Upper lobe of right lung (tissue), 1 donor: Measurements from ENCODE around the gene NFIC. TPM values are rescaled to one million over a fixed set of nuclear protein-coding genes. Genes with fewer than 3 reads are reported as not detected.
A peak's percentile ranks its signal among the peaks of the same experiment; 100 is the strongest.

Experiments
- ATAC-seq: fragments of 200-7000 bp; cut with Tn5 transposase; one replicate; pipeline ENCODE4 v1.9.1; 2020; ENCODE audit warnings: mild to moderate bottlenecking, moderate library complexity
- DNase-seq: peaks from one replicate; pipeline ENCODE4 v3.0.0-alpha.2; 2020
- H3K27ac ChIP-seq: fragments of 200-600 bp; one replicate; pipeline ENCODE4 v1.8.0; 2022
- H3K27me3 ChIP-seq: fragments of 200-600 bp; one replicate; pipeline ENCODE4 v1.8.0; 2022; ENCODE audit warnings: mild to moderate bottlenecking
- H3K36me3 ChIP-seq: fragments of 200-600 bp; one replicate; pipeline ENCODE4 v1.8.0; 2022
- H3K4me1 ChIP-seq: fragments of 200-600 bp; one replicate; pipeline ENCODE4 v1.8.0; 2022
- H3K4me3 ChIP-seq: fragments of 200-600 bp; one replicate; pipeline ENCODE4 v1.8.0; 2022; ENCODE audit warnings: mild to moderate bottlenecking
- H3K9me3 ChIP-seq: fragments of 200-600 bp; one replicate; pipeline ENCODE4 v1.8.0; 2022
- CTCF ChIP-seq: fragments of 200-600 bp; IDR thresholded peaks from one replicate; pipeline ENCODE4 v1.8.0; 2022; ENCODE audit warnings: antibody characterized with exemption
- intact Hi-C: fragments of 100-400 bp; cut with DNase I; formaldehyde crosslinking; loops from one replicate; pipeline ENCODE4 v1.11.0; 2022
- total RNA-seq: library from RNA; stranded (reverse); fragmentation: NEBNext Ultra II Directional; extraction: Animal tissue kit (Norgen Biotek cat#: 25700); gene quantifications from one replicate; pipeline ENCODE4 v1.2.1, GENCODE V29; 2021
- donor health status: DM: no; HTN: yes; CAD: no; lungs with severe emphysema.

The NFIC gene
- total RNA-seq, 1 donor from 2014 or later: 150 TPM

GRCh38 chr19:3378352-3379150, 12.2 kb downstream of the NFIC start:
- Histone ChIP-seq H3K27ac (no peak overlapping the region), H3K27me3 (no peaks in the 10 kb centered on the region), H3K36me3 (peaks cover 21% of the 10 kb centered on the region), H3K4me3 (no peak overlapping the region), H3K9me3 (no peaks in the 10 kb centered on the region), H3K4me1 (peaks cover 43% of the 10 kb centered on the region)
- no peak for TF ChIP-seq CTCF
- DNase-seq (no peak), ATAC-seq (no peak)
- intact Hi-C loops: no loop called here

- intact Hi-C loops: no loop called here
- H3K27ac ChIP-seq: no peak overlapping the region
- H3K27me3 ChIP-seq: no peaks in the 10 kb centered on the region
- peaks cover 25% of the 10 kb centered on the region for H3K36me3 ChIP-seq
- TF ChIP-seq CTCF: no peak
- H3K4me1 ChIP-seq: peaks cover 56% of the 10 kb centered on the region
- DNase-seq: no peak
- no peaks in the 10 kb centered on the region for H3K9me3 ChIP-seq
- no peak overlapping the region for H3K4me3 ChIP-seq
- ATAC-seq: no peak
Measured at GRCh38 chr19:3380829-3381228, 14.4 kb downstream of the NFIC start.

GRCh38 chr19:3381701-3382372, 15.5 kb downstream of the NFIC start:
- TF ChIP-seq CTCF: no peak
- Histone ChIP-seq H3K4me3 (no peak overlapping the region), H3K27me3 (no peaks in the 10 kb centered on the region), H3K9me3 (no peaks in the 10 kb centered on the region), H3K4me1 (peaks cover 57% of the 10 kb centered on the region), H3K27ac (no peak overlapping the region), H3K36me3 (peaks cover 25% of the 10 kb centered on the region)
- intact Hi-C loops: no loop called here
- DNase-seq (no peak), ATAC-seq (no peak)

GRCh38 chr19:3382460-3383100, 16.2 kb downstream of the NFIC start:
- peaks cover 57% of the 10 kb centered on the region for H3K4me1 ChIP-seq
- no peaks in the 10 kb centered on the region for H3K9me3 ChIP-seq
- DNase-seq: no peak
- no peak for TF ChIP-seq CTCF
- ATAC-seq: no peak
- no peak overlapping the region for H3K4me3 ChIP-seq
- peak overlapping the region; percentile 8 for H3K27ac ChIP-seq
- H3K27me3 ChIP-seq: no peaks in the 10 kb centered on the region
- H3K36me3 ChIP-seq: peaks cover 25% of the 10 kb centered on the region
- intact Hi-C loops: no loop called here

GRCh38 chr19:3383121-3383722, 16.8 kb downstream of the NFIC start:
- Histone ChIP-seq H3K4me1 (peaks cover 62% of the 10 kb centered on the region), H3K36me3 (peaks cover 25% of the 10 kb centered on the region), H3K27me3 (no peaks in the 10 kb centered on the region), H3K9me3 (no peaks in the 10 kb centered on the region), H3K27ac (peak overlapping the region; percentile 8), H3K4me3 (no peak overlapping the region)
- intact Hi-C loops: no loop called here
- no peak for ATAC-seq
- TF ChIP-seq CTCF: no peak
- no peak for DNase-seq
